Measurements from ENCODE around the gene SASH1.

Gene SASH1

GRCh38 chr6:148329596-148330381 lies 12.8 kb upstream of the SASH1 start:
- Histone ChIP-seq H3K27ac (ENCODE audit: low read depth, low read length) (no peak overlapping the region), H3K27me3 (ENCODE audit: insufficient read depth, low read length) (no peaks in the 10 kb centered on the region), H3K4me1 (ENCODE audit: insufficient read depth, low read length) (no peaks in the 10 kb centered on the region), H3K36me3 (ENCODE audit: insufficient read depth, low read length) (no peaks in the 10 kb centered on the region), H3K4me3 (ENCODE audit: low read length) (no peak overlapping the region), H3K9ac (ENCODE audit: low read depth, low read length) (no peak overlapping the region), H3K9me3 (ENCODE audit: insufficient read depth, low read depth, low read length) (no peaks in the 10 kb centered on the region)
- WGBS = 95% methylated on average over 7 of the region's 7 CpGs

GRCh38 chr6:148332088-148332487 lies 10.6 kb upstream of the SASH1 start:
- no peaks in the 10 kb centered on the region for H3K4me1 ChIP-seq (ENCODE audit: insufficient read depth, low read length)
- H3K9ac ChIP-seq (ENCODE audit: low read depth, low read length) = no peak overlapping the region
- no peak overlapping the region for H3K27ac ChIP-seq (ENCODE audit: low read depth, low read length)
- no peaks in the 10 kb centered on the region for H3K36me3 ChIP-seq (ENCODE audit: insufficient read depth, low read length)
- no peak overlapping the region for H3K4me3 ChIP-seq (ENCODE audit: low read length)
- WGBS = no CpG with 5 or more reads among the region's 1 CpG
- H3K27me3 ChIP-seq (ENCODE audit: insufficient read depth, low read length) = no peaks in the 10 kb centered on the region
- H3K9me3 ChIP-seq (ENCODE audit: insufficient read depth, low read depth, low read length) = no peaks in the 10 kb centered on the region

- Histone ChIP-seq H3K36me3 (ENCODE audit: insufficient read depth, low read length) (no peaks in the 10 kb centered on the region), H3K27ac (ENCODE audit: low read depth, low read length) (no peak overlapping the region; the same call in 1 of the 2 replicates), H3K4me1 (ENCODE audit: insufficient read depth, low read length) (peaks cover 7% of the 10 kb centered on the region), H3K4me3 (ENCODE audit: low read length) (no peak overlapping the region), H3K9ac (ENCODE audit: low read depth, low read length) (no peak overlapping the region), H3K9me3 (ENCODE audit: insufficient read depth, low read depth, low read length) (no peaks in the 10 kb centered on the region), H3K27me3 (ENCODE audit: insufficient read depth, low read length) (no peaks in the 10 kb centered on the region)
- WGBS = 91% methylated on average over 8 of the region's 9 CpGs
Measured at GRCh38 chr6:148336901-148337300, 5.7 kb upstream of the SASH1 start.

- WGBS = 94% methylated on average over 5 of the region's 5 CpGs
- Histone ChIP-seq H3K27ac (ENCODE audit: low read depth, low read length) (no peak overlapping the region), H3K4me1 (ENCODE audit: insufficient read depth, low read length) (peaks cover 19% of the 10 kb centered on the region), H3K27me3 (ENCODE audit: insufficient read depth, low read length) (no peaks in the 10 kb centered on the region), H3K9ac (ENCODE audit: low read depth, low read length) (no peak overlapping the region), H3K9me3 (ENCODE audit: insufficient read depth, low read depth, low read length) (no peaks in the 10 kb centered on the region), H3K36me3 (ENCODE audit: insufficient read depth, low read length) (no peaks in the 10 kb centered on the region), H3K4me3 (ENCODE audit: low read length) (no peak overlapping the region)
Measured at GRCh38 chr6:148339766-148340165, 2.9 kb upstream of the SASH1 start.

DNA sequence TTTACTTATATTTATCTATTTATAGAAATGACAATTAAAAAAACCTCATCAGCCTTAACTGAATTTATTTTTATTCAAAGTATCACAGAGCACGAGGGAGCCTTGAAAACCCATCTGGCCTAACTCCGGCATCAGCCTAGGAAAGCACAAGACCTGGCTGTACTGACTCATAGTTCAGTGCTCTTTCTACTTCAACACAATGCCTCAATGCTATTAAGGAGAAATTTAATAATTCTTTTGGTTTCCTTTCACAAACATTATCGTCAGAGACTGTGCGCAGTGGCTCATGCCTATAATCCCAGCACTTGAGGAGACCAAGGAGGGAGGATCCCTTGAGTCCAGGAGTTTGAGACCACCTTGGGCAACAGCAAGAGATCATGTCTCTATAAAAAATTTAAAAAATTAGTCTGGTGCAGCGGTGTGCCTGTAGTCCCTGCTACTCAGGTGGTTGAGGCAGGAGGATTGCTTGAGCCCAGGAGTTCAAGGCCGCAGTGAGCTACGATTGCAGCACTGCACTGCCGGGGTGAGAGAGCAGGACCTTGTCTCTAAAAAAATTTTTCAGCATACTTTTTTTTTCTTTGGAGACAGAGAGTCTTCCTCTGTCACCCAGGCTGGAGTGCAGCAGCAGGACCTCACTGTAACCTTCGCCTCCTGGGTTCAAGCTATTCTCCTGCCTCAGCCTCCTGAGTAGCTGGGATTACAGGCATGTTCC lies 1.9 kb upstream of the SASH1 start:
- Histone ChIP-seq H3K27me3 (ENCODE audit: insufficient read depth, low read length) (no peaks in the 10 kb centered on the region), H3K9me3 (ENCODE audit: insufficient read depth, low read depth, low read length) (no peaks in the 10 kb centered on the region), H3K36me3 (ENCODE audit: insufficient read depth, low read length) (no peaks in the 10 kb centered on the region), H3K27ac (ENCODE audit: low read depth, low read length) (peak overlapping the region; percentile 98; the same call in 1 of the 2 replicates), H3K4me1 (ENCODE audit: insufficient read depth, low read length) (peaks cover 29% of the 10 kb centered on the region), H3K4me3 (ENCODE audit: low read length) (no peak overlapping the region), H3K9ac (ENCODE audit: low read depth, low read length) (no peak overlapping the region)
- WGBS = 93% methylated on average over 9 of the region's 9 CpGs

DNA sequence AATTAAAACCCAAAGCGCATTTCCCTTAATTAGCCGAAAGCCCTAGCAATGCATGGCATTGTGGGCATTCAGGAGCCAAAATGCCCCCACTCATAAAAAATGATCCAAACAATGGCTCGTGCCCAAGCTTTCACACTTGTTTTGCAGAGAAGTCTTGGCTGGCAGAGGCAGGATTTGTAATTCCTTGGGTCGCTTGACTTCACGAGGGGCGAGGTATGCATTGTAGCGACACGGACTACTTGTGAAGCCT lies 613 bp upstream of the SASH1 start:
- Histone ChIP-seq H3K9me3 (ENCODE audit: insufficient read depth, low read depth, low read length) (no peaks in the 10 kb centered on the region), H3K36me3 (ENCODE audit: insufficient read depth, low read length) (no peaks in the 10 kb centered on the region), H3K9ac (ENCODE audit: low read depth, low read length) (peak overlapping the region; percentile 94), H3K27me3 (ENCODE audit: insufficient read depth, low read length) (no peaks in the 10 kb centered on the region), H3K4me1 (ENCODE audit: insufficient read depth, low read length) (peaks cover 42% of the 10 kb centered on the region), H3K27ac (ENCODE audit: low read depth, low read length) (peak overlapping the region; percentile 98), H3K4me3 (ENCODE audit: low read length) (peak overlapping the region; percentile 91)
- WGBS = 3% methylated on average over 8 of the region's 8 CpGs

DNA sequence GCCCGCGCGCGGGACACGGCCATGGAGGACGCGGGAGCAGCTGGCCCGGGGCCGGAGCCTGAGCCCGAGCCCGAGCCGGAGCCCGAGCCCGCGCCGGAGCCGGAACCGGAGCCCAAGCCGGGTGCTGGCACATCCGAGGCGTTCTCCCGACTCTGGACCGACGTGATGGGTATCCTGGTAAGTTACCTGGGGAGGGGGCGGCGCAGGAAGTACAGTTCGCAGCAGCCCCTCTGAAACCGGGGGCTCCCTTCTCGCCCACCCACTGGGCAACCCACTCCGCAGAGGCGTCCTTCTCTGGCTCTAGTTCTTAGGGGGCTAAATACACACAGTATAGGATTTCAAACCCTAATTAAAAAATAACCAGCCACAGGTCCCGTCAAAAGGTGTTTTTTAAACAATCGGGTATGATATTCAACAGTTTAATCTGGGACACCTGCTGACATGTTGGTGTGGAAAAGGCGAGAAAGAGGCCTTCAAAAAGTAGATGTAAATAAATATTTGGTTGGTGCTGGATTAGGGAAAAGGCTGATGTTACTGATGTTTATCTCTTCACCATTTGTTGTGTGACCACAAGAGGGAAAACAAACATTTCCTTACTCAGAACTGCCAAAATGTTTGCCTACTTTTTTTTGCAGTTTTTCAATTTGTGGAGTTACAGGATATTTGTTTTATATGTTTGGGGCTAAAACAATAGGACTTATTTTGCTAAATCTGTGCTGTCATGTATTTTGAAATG lies 577 bp downstream of the SASH1 start:
- Histone ChIP-seq H3K9ac (ENCODE audit: low read depth, low read length) (peak overlapping the region; percentile 94), H3K27me3 (ENCODE audit: insufficient read depth, low read length) (no peaks in the 10 kb centered on the region), H3K36me3 (ENCODE audit: insufficient read depth, low read length) (no peaks in the 10 kb centered on the region), H3K27ac (ENCODE audit: low read depth, low read length) (peak overlapping the region; percentile 98; the same call in 1 of the 2 replicates), H3K4me1 (ENCODE audit: insufficient read depth, low read length) (peaks cover 52% of the 10 kb centered on the region), H3K4me3 (ENCODE audit: low read length) (peak overlapping the region; percentile 91), H3K9me3 (ENCODE audit: insufficient read depth, low read depth, low read length) (no peaks in the 10 kb centered on the region)
- whole genome bisulfite sequencing = under 1% methylated on average over 34 of the region's 34 CpGs

DNA sequence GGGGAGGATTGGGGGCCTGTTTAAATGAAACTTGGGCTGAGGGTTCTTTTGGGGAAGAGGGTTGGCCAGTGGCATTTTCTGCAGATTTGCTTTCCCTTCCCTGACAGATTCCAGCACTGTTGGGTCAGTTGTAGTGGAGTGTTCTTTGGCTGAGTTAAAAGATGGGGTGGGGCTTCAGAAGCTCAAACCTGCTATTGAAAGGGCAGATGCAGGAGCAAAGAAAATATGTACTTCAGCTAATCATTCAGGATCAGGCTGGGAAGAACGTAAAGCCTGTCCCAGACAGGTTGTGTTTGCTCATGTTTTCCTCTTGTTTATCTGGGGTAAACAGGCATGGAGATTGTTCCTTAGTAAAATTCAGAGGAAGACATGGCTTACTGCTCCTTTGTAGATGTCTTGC lies 2.5 kb downstream of the SASH1 start:
- Histone ChIP-seq H3K9ac (ENCODE audit: low read depth, low read length) (no peak overlapping the region), H3K36me3 (ENCODE audit: insufficient read depth, low read length) (no peaks in the 10 kb centered on the region), H3K9me3 (ENCODE audit: insufficient read depth, low read depth, low read length) (no peaks in the 10 kb centered on the region), H3K27me3 (ENCODE audit: insufficient read depth, low read length) (0 out of 2 replicates have a peak, but pooled peaks cover 4% of the 10 kb centered on the region), H3K4me1 (ENCODE audit: insufficient read depth, low read length) (peaks cover 60% of the 10 kb centered on the region), H3K4me3 (ENCODE audit: low read length) (peak overlapping the region; percentile 15; the same call in 1 of the 2 replicates), H3K27ac (ENCODE audit: low read depth, low read length) (no peak overlapping the region)
- 47% methylated on average over 1 of the region's 1 CpG for WGBS

DNA sequence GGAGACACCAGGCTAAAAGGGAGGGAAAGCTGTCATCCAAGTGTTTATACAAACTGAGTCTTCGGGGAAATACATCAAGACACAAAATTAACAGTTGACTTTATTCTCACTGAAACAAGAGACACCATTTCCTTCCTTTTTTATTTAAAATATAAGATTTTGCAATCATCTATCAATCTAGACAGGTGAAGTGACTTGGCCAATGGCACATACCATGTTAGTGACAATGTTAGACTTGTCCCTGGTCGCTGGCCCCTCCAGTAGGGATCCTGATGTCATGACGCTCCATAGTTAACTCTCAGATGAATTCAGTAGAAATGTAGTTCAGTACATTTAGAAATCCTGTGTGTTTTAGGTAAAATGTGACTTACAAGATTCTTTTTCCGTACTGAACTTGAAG lies 2.9 kb downstream of the SASH1 start:
- Histone ChIP-seq H3K9me3 (ENCODE audit: insufficient read depth, low read depth, low read length) (no peaks in the 10 kb centered on the region), H3K9ac (ENCODE audit: low read depth, low read length) (no peak overlapping the region), H3K36me3 (ENCODE audit: insufficient read depth, low read length) (no peaks in the 10 kb centered on the region), H3K4me3 (ENCODE audit: low read length) (0 out of 2 replicates have a peak overlapping the region, but pooled peaks have one; percentile 15), H3K27me3 (ENCODE audit: insufficient read depth, low read length) (0 out of 2 replicates have a peak, but pooled peaks cover 4% of the 10 kb centered on the region), H3K4me1 (ENCODE audit: insufficient read depth, low read length) (peaks cover 64% of the 10 kb centered on the region), H3K27ac (ENCODE audit: low read depth, low read length) (no peak overlapping the region; the same call in 1 of the 2 replicates)
- WGBS = 81% methylated on average over 4 of the region's 4 CpGs

- WGBS = 9% methylated on average over 6 of the region's 6 CpGs
- peaks cover 70% of the 10 kb centered on the region for H3K4me1 ChIP-seq (ENCODE audit: insufficient read depth, low read length)
- H3K9me3 ChIP-seq (ENCODE audit: insufficient read depth, low read depth, low read length) = no peaks in the 10 kb centered on the region
- H3K27ac ChIP-seq (ENCODE audit: low read depth, low read length) = peak overlapping the region; percentile 76
- H3K9ac ChIP-seq (ENCODE audit: low read depth, low read length) = peak overlapping the region; percentile 70
- peak overlapping the region; percentile 38 for H3K4me3 ChIP-seq (ENCODE audit: low read length)
- 0 out of 2 replicates have a peak, but pooled peaks cover 4% of the 10 kb centered on the region for H3K27me3 ChIP-seq (ENCODE audit: insufficient read depth, low read length)
- H3K36me3 ChIP-seq (ENCODE audit: insufficient read depth, low read length) = no peaks in the 10 kb centered on the region
Measured at GRCh38 chr6:148346681-148347440, 4.2 kb downstream of the SASH1 start.
